Measurements from ENCODE around the gene DLGAP3.
"Not testable (repeated sequence)": the region's sequence is repeated elsewhere in the genome, so short reads cannot be mapped to it uniquely, and the experiment has no call there.

Gene DLGAP3

GRCh38 chr1:34829250-34829649 is 100.2 kb downstream of the DLGAP3 start:
- no peak overlapping the region for H3K4me3 ChIP-seq (ENCODE audit: low read depth, low read length)
- H3K9ac ChIP-seq (ENCODE audit: low read length) = no peak overlapping the region
- no peak overlapping the region for H3K27ac ChIP-seq (ENCODE audit: low read depth, low read length)
- H3K36me3 ChIP-seq (ENCODE audit: control insufficient read depth, insufficient read depth, low read length) = no peaks in the 10 kb centered on the region
- H3K27me3 ChIP-seq (ENCODE audit: control insufficient read depth, insufficient read depth, low read length) = no peaks in the 10 kb centered on the region
- peaks cover 4% of the 10 kb centered on the region; the same call in 1 of the 2 replicates for H3K4me1 ChIP-seq (ENCODE audit: control insufficient read depth, insufficient read depth, low read length)
- H3K9me3 ChIP-seq (ENCODE audit: control insufficient read depth, insufficient read depth, low read depth, low read length) = no peaks in the 10 kb centered on the region

- no peaks in the 10 kb centered on the region for H3K36me3 ChIP-seq (ENCODE audit: control insufficient read depth, insufficient read depth, low read length)
- no peaks in the 10 kb centered on the region for H3K9me3 ChIP-seq (ENCODE audit: control insufficient read depth, insufficient read depth, low read depth, low read length)
Observed at GRCh38 chr1:34828611-34829010, 100.8 kb downstream of the DLGAP3 start.

GRCh38 chr1:34827341-34827941 is 102.0 kb downstream of the DLGAP3 start:
- Histone ChIP-seq H3K27ac (ENCODE audit: low read depth, low read length) (no peak overlapping the region), H3K36me3 (ENCODE audit: control insufficient read depth, insufficient read depth, low read length) (no peaks in the 10 kb centered on the region), H3K9me3 (ENCODE audit: control insufficient read depth, insufficient read depth, low read depth, low read length) (no peaks in the 10 kb centered on the region), H3K27me3 (ENCODE audit: control insufficient read depth, insufficient read depth, low read length) (no peaks in the 10 kb centered on the region), H3K4me3 (ENCODE audit: low read depth, low read length) (no peak overlapping the region), H3K4me1 (ENCODE audit: control insufficient read depth, insufficient read depth, low read length) (peaks cover 4% of the 10 kb centered on the region; the same call in 1 of the 2 replicates), H3K9ac (ENCODE audit: low read length) (no peak overlapping the region)

More at GRCh38 chr1:34828611-34829010, 100.8 kb downstream of the DLGAP3 start:
- no peaks in the 10 kb centered on the region for H3K27me3 ChIP-seq (ENCODE audit: control insufficient read depth, insufficient read depth, low read length)
- H3K4me3 ChIP-seq (ENCODE audit: low read depth, low read length) = no peak overlapping the region
- H3K4me1 ChIP-seq (ENCODE audit: control insufficient read depth, insufficient read depth, low read length) = peaks cover 4% of the 10 kb centered on the region; the same call in 1 of the 2 replicates
- H3K27ac ChIP-seq (ENCODE audit: low read depth, low read length) = no peak overlapping the region
- no peak overlapping the region for H3K9ac ChIP-seq (ENCODE audit: low read length)

DNA sequence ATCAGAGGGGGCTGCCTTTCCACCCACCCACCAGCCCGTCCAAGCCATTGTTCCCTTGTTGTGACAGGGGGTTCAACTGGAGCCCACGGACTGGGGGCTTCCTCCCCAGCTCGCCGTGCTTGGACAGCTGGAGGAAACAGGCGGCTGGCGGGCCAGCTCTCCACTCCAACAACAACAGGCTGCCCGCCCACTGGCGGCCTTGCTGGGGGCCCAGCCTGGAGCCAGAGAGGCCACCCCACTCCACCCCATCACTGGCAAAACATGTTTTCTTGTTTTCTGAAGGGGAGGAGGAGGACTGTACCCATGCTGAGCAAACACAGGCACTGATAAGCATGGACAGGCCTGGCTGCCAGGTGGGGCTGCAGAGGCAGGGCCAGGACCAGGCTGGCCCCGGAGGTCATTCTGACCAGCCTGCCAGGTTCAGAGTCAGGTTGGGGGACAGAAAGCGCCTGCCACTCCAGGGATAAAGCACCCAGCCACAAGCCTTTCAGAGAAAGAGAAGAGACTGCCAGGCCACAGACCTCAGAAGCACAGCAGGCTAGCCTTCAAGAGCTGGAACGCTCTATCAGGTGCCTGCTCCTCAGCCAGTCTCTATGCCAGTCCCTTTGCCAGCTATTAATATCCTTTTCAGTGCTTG is 103.9 kb downstream of the DLGAP3 start:
- H3K36me3 ChIP-seq (ENCODE audit: control insufficient read depth, insufficient read depth, low read length) = no peaks in the 10 kb centered on the region
- H3K9ac ChIP-seq (ENCODE audit: low read length) = no peak overlapping the region
- peaks cover 4% of the 10 kb centered on the region; the same call in 1 of the 2 replicates for H3K4me1 ChIP-seq (ENCODE audit: control insufficient read depth, insufficient read depth, low read length)
- H3K27me3 ChIP-seq (ENCODE audit: control insufficient read depth, insufficient read depth, low read length) = no peaks in the 10 kb centered on the region
- H3K27ac ChIP-seq (ENCODE audit: low read depth, low read length) = no peak overlapping the region
- no peaks in the 10 kb centered on the region for H3K9me3 ChIP-seq (ENCODE audit: control insufficient read depth, insufficient read depth, low read depth, low read length)
- H3K4me3 ChIP-seq (ENCODE audit: low read depth, low read length) = no peak overlapping the region

DNA sequence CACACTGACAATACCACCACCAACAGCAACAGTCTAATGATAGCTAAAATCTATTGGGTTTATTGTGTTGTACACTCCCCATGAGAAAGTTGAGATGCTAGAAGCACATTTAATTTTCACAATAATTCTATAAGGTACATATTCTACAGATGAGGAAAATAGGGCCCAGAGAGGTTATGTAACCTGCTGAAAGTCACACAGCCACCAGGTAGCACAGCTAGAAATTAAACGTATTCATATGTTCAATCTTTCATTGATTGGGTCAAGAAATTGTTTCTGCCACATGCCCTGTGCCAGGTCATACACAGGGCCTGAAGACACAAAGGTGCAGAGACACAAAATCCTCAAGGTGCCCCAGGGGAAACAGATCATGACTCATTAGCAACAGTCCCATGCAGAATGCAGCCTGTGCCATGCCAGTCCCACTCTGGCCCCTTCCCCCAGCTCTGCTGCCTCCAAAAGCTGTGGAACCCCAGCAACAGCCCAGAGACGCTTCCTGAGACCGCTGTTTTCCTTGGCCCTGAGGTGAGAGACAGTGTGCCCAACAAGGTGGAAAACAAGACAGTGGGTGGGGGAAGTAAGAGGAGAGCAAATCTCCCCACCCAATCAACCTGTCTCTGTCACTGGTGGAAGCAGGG is 104.5 kb downstream of the DLGAP3 start:
- no peak overlapping the region for H3K4me3 ChIP-seq (ENCODE audit: low read depth, low read length)
- no peak overlapping the region for H3K27ac ChIP-seq (ENCODE audit: low read depth, low read length)
- no peaks in the 10 kb centered on the region for H3K36me3 ChIP-seq (ENCODE audit: control insufficient read depth, insufficient read depth, low read length)
- peaks cover 4% of the 10 kb centered on the region; the same call in 1 of the 2 replicates for H3K4me1 ChIP-seq (ENCODE audit: control insufficient read depth, insufficient read depth, low read length)
- no peak overlapping the region for H3K9ac ChIP-seq (ENCODE audit: low read length)
- no peaks in the 10 kb centered on the region for H3K27me3 ChIP-seq (ENCODE audit: control insufficient read depth, insufficient read depth, low read length)
- no peaks in the 10 kb centered on the region for H3K9me3 ChIP-seq (ENCODE audit: control insufficient read depth, insufficient read depth, low read depth, low read length)

GRCh38 chr1:34822202-34822601 is 107.2 kb downstream of the DLGAP3 start:
- no peak overlapping the region for H3K4me3 ChIP-seq (ENCODE audit: low read depth, low read length)
- H3K36me3 ChIP-seq (ENCODE audit: control insufficient read depth, insufficient read depth, low read length) = no peaks in the 10 kb centered on the region
- no peaks in the 10 kb centered on the region for H3K27me3 ChIP-seq (ENCODE audit: control insufficient read depth, insufficient read depth, low read length)
- no peaks in the 10 kb centered on the region for H3K9me3 ChIP-seq (ENCODE audit: control insufficient read depth, insufficient read depth, low read depth, low read length)
- no peak overlapping the region for H3K9ac ChIP-seq (ENCODE audit: low read length)
- H3K4me1 ChIP-seq (ENCODE audit: control insufficient read depth, insufficient read depth, low read length) = peaks cover 4% of the 10 kb centered on the region; the same call in 1 of the 2 replicates
- H3K27ac ChIP-seq (ENCODE audit: low read depth, low read length) = no peak overlapping the region

GRCh38 chr1:34818862-34819261 is 110.6 kb downstream of the DLGAP3 start:
- not testable (repeated sequence) for H3K9ac ChIP-seq (ENCODE audit: low read length); H3K9me3 ChIP-seq (ENCODE audit: control insufficient read depth, insufficient read depth, low read depth, low read length); H3K36me3 ChIP-seq (ENCODE audit: control insufficient read depth, insufficient read depth, low read length); H3K27ac ChIP-seq (ENCODE audit: low read depth, low read length); H3K4me1 ChIP-seq (ENCODE audit: control insufficient read depth, insufficient read depth, low read length); H3K27me3 ChIP-seq (ENCODE audit: control insufficient read depth, insufficient read depth, low read length); H3K4me3 ChIP-seq (ENCODE audit: low read depth, low read length)

DNA sequence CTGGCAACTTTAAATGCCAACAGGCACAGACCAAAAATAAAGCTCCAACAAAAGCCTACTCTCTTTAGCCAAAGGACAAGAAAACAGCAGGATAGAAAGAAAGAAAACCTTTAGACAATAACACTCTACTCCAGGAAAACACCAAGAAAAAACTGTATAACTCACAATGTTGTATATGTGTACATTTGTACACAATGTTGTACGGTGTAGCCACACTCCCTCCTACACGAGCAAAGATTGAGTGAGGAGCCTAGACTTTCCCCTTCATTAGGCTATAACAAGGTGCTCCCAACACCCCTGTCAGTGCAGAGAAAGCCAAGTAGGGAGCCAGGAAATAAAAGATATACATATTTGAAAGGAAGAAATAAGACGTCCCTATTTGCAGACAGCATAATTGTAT is 112.7 kb downstream of the DLGAP3 start:
- Histone ChIP-seq H3K9me3 (ENCODE audit: control insufficient read depth, insufficient read depth, low read depth, low read length) (no peaks in the 10 kb centered on the region), H3K36me3 (ENCODE audit: control insufficient read depth, insufficient read depth, low read length) (no peaks in the 10 kb centered on the region), H3K27ac (ENCODE audit: low read depth, low read length) (no peak overlapping the region), H3K27me3 (ENCODE audit: control insufficient read depth, insufficient read depth, low read length) (no peaks in the 10 kb centered on the region), H3K4me1 (ENCODE audit: control insufficient read depth, insufficient read depth, low read length) (no peaks in the 10 kb centered on the region), H3K9ac (ENCODE audit: low read length) (no peak overlapping the region), H3K4me3 (ENCODE audit: low read depth, low read length) (no peak overlapping the region)

DNA sequence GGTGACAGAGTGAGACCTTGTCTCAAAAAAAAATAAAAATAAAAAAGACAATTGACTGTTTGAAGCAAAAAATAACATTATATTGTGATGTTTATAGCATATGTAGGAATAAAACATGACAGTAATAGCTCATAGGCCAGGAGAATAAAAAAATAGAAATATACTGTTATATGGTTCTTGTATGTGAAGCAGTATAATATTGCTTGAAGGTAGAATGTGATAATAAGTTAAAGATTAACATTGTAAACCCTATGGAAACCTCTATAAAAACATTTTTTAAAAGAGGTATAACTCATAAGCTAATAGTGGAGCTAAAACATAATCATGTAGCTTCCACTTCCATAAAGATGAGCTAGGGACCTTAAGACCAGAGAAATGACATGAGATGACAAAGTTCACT is 113.1 kb downstream of the DLGAP3 start:
- H3K9ac ChIP-seq (ENCODE audit: low read length) = no peak overlapping the region
- H3K36me3 ChIP-seq (ENCODE audit: control insufficient read depth, insufficient read depth, low read length) = no peaks in the 10 kb centered on the region
- no peak overlapping the region for H3K27ac ChIP-seq (ENCODE audit: low read depth, low read length)
- H3K4me1 ChIP-seq (ENCODE audit: control insufficient read depth, insufficient read depth, low read length) = no peaks in the 10 kb centered on the region
- H3K9me3 ChIP-seq (ENCODE audit: control insufficient read depth, insufficient read depth, low read depth, low read length) = no peaks in the 10 kb centered on the region
- no peak overlapping the region for H3K4me3 ChIP-seq (ENCODE audit: low read depth, low read length)
- H3K27me3 ChIP-seq (ENCODE audit: control insufficient read depth, insufficient read depth, low read length) = no peaks in the 10 kb centered on the region
